Neural cell (in vitro differentiated cells): ENCODE data around the gene NRG2.

Experiments
- EZH2 ChIP-seq: fragments of 200-600, 300-800 bp; shearing (Covaris generic), sonication (generic); IDR thresholded peaks from 2 replicates; pipeline ENCODE4 v1.6.1; 2014; ENCODE audit warnings: antibody characterized with exemption, low read length, borderline replicate concordance, mild to moderate bottlenecking; ENCODE audit not compliant: insufficient read depth, poor library complexity, severe bottlenecking
- RAD21 ChIP-seq: fragments of 450-650 bp; conservative IDR thresholded peaks from 2 replicates; pipeline ENCODE4 v1.6.1; 2014; ENCODE audit warnings: antibody characterized with exemption, mild to moderate bottlenecking, moderate library complexity
- SMC3 ChIP-seq: fragments of 450-650 bp; conservative IDR thresholded peaks from 2 replicates; pipeline ENCODE4 v1.6.1; 2014; ENCODE audit warnings: antibody characterized with exemption, mild to moderate bottlenecking, moderate library complexity; ENCODE audit not compliant: poor library complexity
- TF ChIP-seq, protein P1 (sequence below): fragments of 450-650 bp; IDR thresholded peaks from 2 replicates; pipeline ENCODE4 v1.5.1; 2014; ENCODE audit warnings: antibody characterized with exemption, mild to moderate bottlenecking, moderate library complexity; ENCODE audit not compliant: poor library complexity, severe bottlenecking
- TF ChIP-seq, protein P2 (sequence below): IDR thresholded peaks from 2 replicates; pipeline ENCODE4 v1.6.1; 2012; ENCODE audit warnings: borderline replicate concordance

DNA sequence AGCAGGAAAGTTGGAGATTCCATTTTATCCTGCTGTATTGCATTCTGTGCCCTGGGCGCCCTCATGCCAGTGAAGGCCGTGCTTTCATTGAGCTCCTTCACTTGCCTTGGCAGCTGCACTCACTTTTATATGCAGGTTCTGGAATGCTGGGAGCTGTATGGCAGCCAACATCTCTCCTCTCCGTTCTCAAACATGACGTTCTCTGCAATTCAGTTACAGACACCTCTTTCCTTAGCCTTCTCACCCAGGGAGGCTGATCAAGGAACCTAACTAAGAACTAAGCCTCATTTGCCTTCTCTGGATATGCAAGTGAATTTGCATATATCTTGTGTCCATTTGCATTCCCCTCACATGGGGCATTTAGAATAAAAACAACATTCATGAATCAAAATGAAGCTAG, 41.4 kb upstream of the NRG2 start:
- TF ChIP-seq EZH2 (no peak), RAD21 (no peak), SMC3 (no peak)
- TF ChIP-seq, protein P1, sequence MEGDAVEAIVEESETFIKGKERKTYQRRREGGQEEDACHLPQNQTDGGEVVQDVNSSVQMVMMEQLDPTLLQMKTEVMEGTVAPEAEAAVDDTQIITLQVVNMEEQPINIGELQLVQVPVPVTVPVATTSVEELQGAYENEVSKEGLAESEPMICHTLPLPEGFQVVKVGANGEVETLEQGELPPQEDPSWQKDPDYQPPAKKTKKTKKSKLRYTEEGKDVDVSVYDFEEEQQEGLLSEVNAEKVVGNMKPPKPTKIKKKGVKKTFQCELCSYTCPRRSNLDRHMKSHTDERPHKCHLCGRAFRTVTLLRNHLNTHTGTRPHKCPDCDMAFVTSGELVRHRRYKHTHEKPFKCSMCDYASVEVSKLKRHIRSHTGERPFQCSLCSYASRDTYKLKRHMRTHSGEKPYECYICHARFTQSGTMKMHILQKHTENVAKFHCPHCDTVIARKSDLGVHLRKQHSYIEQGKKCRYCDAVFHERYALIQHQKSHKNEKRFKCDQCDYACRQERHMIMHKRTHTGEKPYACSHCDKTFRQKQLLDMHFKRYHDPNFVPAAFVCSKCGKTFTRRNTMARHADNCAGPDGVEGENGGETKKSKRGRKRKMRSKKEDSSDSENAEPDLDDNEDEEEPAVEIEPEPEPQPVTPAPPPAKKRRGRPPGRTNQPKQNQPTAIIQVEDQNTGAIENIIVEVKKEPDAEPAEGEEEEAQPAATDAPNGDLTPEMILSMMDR = no peak
- TF ChIP-seq, protein P2, sequence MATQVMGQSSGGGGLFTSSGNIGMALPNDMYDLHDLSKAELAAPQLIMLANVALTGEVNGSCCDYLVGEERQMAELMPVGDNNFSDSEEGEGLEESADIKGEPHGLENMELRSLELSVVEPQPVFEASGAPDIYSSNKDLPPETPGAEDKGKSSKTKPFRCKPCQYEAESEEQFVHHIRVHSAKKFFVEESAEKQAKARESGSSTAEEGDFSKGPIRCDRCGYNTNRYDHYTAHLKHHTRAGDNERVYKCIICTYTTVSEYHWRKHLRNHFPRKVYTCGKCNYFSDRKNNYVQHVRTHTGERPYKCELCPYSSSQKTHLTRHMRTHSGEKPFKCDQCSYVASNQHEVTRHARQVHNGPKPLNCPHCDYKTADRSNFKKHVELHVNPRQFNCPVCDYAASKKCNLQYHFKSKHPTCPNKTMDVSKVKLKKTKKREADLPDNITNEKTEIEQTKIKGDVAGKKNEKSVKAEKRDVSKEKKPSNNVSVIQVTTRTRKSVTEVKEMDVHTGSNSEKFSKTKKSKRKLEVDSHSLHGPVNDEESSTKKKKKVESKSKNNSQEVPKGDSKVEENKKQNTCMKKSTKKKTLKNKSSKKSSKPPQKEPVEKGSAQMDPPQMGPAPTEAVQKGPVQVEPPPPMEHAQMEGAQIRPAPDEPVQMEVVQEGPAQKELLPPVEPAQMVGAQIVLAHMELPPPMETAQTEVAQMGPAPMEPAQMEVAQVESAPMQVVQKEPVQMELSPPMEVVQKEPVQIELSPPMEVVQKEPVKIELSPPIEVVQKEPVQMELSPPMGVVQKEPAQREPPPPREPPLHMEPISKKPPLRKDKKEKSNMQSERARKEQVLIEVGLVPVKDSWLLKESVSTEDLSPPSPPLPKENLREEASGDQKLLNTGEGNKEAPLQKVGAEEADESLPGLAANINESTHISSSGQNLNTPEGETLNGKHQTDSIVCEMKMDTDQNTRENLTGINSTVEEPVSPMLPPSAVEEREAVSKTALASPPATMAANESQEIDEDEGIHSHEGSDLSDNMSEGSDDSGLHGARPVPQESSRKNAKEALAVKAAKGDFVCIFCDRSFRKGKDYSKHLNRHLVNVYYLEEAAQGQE = no peak
